Dendritic cell treated with granulocyte-macrophage colony-stimulating factor and Interleukin-4, amounts not matched to agents 40 ng/mL and 50 ng/mL, for 4 days (primary cell): ENCODE data around the gene MMP2.
A peak's percentile ranks its signal among the peaks of the same experiment; 100 is the strongest.

Source experiments
- H3K27ac Mint-ChIP-seq: one replicate; pipeline ENCODE4 v1.8.0; 2022; ENCODE audit warnings: mild to moderate bottlenecking, mixed read lengths
- H3K27me3 Mint-ChIP-seq: one replicate; pipeline ENCODE4 v1.8.0; 2022; ENCODE audit warnings: mild to moderate bottlenecking, mixed read lengths
- H3K36me3 Mint-ChIP-seq: one replicate; pipeline ENCODE4 v1.8.0; 2022; ENCODE audit warnings: low read depth, mixed read lengths
- H3K4me1 Mint-ChIP-seq: one replicate; pipeline ENCODE4 v1.8.0; 2022; ENCODE audit warnings: low read depth, mixed read lengths
- H3K4me3 Mint-ChIP-seq: one replicate; pipeline ENCODE4 v1.8.0; 2022; ENCODE audit warnings: mild to moderate bottlenecking, moderate library complexity, mixed read lengths
- H3K9me3 Mint-ChIP-seq: one replicate; pipeline ENCODE4 v1.8.0; 2022; ENCODE audit warnings: mixed read lengths
- intact Hi-C: fragments of 100-400 bp; cut with micrococcal nuclease; formaldehyde crosslinking; loops from one replicate; pipeline ENCODE4 v1.15.0; 2022

Gene MMP2

DNA sequence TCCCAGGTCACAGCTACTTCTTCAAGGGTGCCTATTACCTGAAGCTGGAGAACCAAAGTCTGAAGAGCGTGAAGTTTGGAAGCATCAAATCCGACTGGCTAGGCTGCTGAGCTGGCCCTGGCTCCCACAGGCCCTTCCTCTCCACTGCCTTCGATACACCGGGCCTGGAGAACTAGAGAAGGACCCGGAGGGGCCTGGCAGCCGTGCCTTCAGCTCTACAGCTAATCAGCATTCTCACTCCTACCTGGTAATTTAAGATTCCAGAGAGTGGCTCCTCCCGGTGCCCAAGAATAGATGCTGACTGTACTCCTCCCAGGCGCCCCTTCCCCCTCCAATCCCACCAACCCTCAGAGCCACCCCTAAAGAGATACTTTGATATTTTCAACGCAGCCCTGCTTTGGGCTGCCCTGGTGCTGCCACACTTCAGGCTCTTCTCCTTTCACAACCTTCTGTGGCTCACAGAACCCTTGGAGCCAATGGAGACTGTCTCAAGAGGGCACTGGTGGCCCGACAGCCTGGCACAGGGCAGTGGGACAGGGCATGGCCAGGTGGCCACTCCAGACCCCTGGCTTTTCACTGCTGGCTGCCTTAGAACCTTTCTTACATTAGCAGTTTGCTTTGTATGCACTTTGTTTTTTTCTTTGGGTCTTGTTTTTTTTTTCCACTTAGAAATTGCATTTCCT lies 26.5 kb downstream of the MMP2 start:
- Mint-ChIP-seq H3K36me3 (peaks cover 10% of the 10 kb centered on the region), H3K27ac (peak overlapping the region; percentile 26), H3K9me3 (no peaks in the 10 kb centered on the region), H3K4me3 (no peak overlapping the region), H3K4me1 (peaks cover 54% of the 10 kb centered on the region), H3K27me3 (no peaks in the 10 kb centered on the region)
- intact Hi-C loops: no loop called here

DNA sequence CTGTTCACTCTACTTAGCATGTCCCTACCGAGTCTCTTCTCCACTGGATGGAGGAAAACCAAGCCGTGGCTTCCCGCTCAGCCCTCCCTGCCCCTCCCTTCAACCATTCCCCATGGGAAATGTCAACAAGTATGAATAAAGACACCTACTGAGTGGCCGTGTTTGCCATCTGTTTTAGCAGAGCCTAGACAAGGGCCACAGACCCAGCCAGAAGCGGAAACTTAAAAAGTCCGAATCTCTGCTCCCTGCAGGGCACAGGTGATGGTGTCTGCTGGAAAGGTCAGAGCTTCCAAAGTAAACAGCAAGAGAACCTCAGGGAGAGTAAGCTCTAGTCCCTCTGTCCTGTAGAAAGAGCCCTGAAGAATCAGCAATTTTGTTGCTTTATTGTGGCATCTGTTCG lies 27.1 kb downstream of the MMP2 start:
- intact Hi-C loops: no loop called here
- Mint-ChIP-seq H3K27me3 (no peaks in the 10 kb centered on the region), H3K27ac (peak overlapping the region; percentile 26)

GRCh38 chr16:55506708-55507107 lies 27.7 kb downstream of the MMP2 start:
- Mint-ChIP-seq H3K36me3 (peaks cover 13% of the 10 kb centered on the region), H3K27me3 (no peaks in the 10 kb centered on the region), H3K4me3 (no peak overlapping the region), H3K27ac (peak overlapping the region; percentile 26), H3K9me3 (peaks cover 1% of the 10 kb centered on the region), H3K4me1 (peaks cover 47% of the 10 kb centered on the region)
- intact Hi-C loops: no loop called here

More for the DNA sequence above, 27.1 kb downstream of the MMP2 start:
- Mint-ChIP-seq H3K4me3 (no peak overlapping the region), H3K36me3 (peaks cover 10% of the 10 kb centered on the region), H3K4me1 (peaks cover 52% of the 10 kb centered on the region), H3K9me3 (no peaks in the 10 kb centered on the region)

DNA sequence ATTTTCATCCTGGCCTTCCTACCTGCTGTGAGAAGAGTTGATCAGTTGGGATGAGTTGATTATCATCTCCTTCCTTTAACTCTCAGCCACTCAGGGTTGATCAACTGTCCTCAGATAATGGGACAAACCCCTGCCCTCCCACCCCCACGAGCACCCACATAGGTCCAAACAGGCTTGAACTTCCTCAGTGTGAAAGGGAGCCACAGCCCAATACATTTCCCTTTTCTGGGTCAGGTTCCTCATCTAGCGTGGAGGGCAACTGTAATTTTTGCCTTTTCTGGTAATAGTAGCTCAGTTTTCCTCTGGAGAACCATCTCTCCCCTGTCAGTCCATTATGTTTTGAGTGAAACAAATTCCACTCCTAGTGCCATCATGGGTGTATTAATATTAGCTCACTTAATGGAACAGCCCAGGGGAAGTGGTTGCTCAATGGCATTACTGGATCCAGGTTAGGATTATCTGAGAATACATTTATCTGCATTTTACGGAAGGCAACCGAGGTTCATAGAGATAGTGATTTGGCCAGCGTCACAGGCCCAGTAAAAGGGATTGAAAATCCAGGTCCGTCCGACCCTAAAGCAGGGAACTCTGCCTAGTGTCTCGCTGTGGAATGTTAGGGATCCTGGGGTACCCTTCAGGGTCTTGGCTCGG lies 29.4 kb downstream of the MMP2 start:
- intact Hi-C loops: loop anchor here (2.0 kb wide), 1 partner anchor 26 kb away; no protein-coding TSS in a partner anchor
- no peaks in the 10 kb centered on the region for H3K27me3 Mint-ChIP-seq
- H3K27ac Mint-ChIP-seq: peak overlapping the region; percentile 91
- H3K9me3 Mint-ChIP-seq: peaks cover 18% of the 10 kb centered on the region
- H3K4me1 Mint-ChIP-seq: peaks cover 51% of the 10 kb centered on the region
- peaks cover 30% of the 10 kb centered on the region for H3K36me3 Mint-ChIP-seq
- peak overlapping the region; percentile 98 for H3K4me3 Mint-ChIP-seq

DNA sequence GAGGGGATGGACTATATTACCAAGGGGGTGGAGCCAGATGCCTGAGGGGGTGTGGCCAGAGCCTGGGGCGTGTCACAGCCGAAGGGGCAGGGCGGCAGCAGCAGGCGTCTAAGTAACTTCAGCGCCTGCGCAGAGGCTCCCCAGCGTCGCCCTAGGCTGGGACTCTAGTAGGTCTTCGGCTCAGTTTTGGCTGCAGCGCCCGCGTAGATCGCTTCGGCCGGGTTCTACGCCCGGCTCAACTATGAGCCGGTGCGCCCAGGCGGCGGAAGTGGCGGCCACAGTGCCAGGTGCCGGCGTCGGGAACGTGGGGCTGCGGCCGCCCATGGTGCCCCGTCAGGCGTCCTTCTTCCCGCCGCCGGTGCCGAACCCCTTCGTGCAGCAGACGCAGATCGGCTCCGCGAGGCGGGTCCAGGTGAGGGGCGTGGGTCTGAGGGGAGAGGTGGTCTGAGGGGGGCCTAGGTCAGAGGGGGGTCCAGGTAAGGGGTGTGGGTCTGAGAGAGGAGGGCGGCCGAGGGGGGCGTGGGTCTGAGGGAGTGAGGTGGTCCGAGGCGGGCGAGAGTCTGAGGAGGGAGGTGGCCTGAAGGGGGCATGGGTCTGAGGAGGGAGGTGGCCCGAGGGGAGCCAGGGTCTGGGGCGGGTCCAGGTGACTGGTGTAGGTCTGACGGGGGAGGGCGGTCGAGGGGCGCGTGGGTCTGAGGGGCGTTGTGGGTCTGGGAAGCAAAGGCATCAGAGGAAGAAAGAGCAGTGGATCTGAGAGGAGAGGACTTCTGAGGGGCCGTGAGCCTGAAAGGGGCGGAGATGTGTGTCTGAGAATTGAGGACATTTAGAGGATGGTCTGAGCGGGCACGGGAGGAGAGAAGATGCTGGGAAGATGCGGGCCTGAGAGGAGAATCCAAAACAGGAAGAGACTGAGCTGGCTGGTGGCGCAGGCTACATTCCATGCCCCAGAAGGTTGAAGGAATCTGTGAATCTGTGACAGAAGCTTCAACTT lies 30.2 kb downstream of the MMP2 start, which contains the start of gene LPCAT2:
TSS of gene LPCAT2 (plus strand) at position 132 of the 991 bp plus-strand sequence. CDS start at position 242, 110 bp downstream.
- H3K9me3 Mint-ChIP-seq: peaks cover 19% of the 10 kb centered on the region
- intact Hi-C loops: loop anchor here (2.0 kb wide), 1 partner anchor 26 kb away; no protein-coding TSS in a partner anchor
- H3K4me1 Mint-ChIP-seq: peaks cover 51% of the 10 kb centered on the region
- peaks cover 32% of the 10 kb centered on the region for H3K36me3 Mint-ChIP-seq
- no peaks in the 10 kb centered on the region for H3K27me3 Mint-ChIP-seq
- peak within 1 kb of the TSS; percentile 91 for H3K27ac Mint-ChIP-seq
- peak within 1 kb of the TSS; percentile 98 for H3K4me3 Mint-ChIP-seq

GRCh38 chr16:55510185-55510805 lies 31.3 kb downstream of the MMP2 start:
- Mint-ChIP-seq H3K27me3 (no peaks in the 10 kb centered on the region), H3K4me3 (peak overlapping the region; percentile 98), H3K9me3 (peaks cover 26% of the 10 kb centered on the region), H3K4me1 (peaks cover 51% of the 10 kb centered on the region), H3K36me3 (peaks cover 41% of the 10 kb centered on the region), H3K27ac (peak overlapping the region; percentile 91)
- intact Hi-C loops: no loop called here

- Mint-ChIP-seq H3K9me3 (peaks cover 45% of the 10 kb centered on the region), H3K27me3 (no peaks in the 10 kb centered on the region), H3K4me3 (no peak overlapping the region), H3K27ac (no peak overlapping the region), H3K36me3 (peaks cover 60% of the 10 kb centered on the region), H3K4me1 (peaks cover 28% of the 10 kb centered on the region)
- intact Hi-C loops: no loop called here
These were observed 33.9 kb downstream of the MMP2 start for GRCh38 chr16:55512941-55513340.

GRCh38 chr16:55513616-55514015 lies 34.6 kb downstream of the MMP2 start:
- no peak overlapping the region for H3K4me3 Mint-ChIP-seq
- intact Hi-C loops: no loop called here
- no peak overlapping the region for H3K27ac Mint-ChIP-seq
- no peaks in the 10 kb centered on the region for H3K27me3 Mint-ChIP-seq
- H3K4me1 Mint-ChIP-seq: peaks cover 25% of the 10 kb centered on the region
- peaks cover 65% of the 10 kb centered on the region for H3K36me3 Mint-ChIP-seq
- H3K9me3 Mint-ChIP-seq: peaks cover 52% of the 10 kb centered on the region

DNA sequence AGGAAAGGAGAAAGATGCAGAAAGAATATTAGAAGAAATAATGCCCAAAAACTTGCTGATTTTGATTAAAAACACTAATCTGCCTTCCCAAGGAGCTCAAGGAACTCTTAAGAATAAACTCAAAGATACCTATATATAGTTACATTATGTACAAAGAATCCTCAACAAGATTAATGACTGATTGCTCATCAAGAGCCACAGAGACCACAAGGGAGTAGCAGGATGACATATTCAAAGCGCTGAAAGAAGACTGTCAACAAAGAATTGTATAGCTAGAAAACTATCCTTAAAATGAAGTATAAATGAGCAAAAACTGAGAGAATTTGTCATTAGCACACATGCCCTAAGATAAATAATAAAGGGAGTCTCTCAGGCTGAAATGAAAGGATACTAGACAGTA lies 36.1 kb downstream of the MMP2 start:
- no peaks in the 10 kb centered on the region for H3K27me3 Mint-ChIP-seq
- H3K9me3 Mint-ChIP-seq: peaks cover 66% of the 10 kb centered on the region
- intact Hi-C loops: no loop called here
- no peak overlapping the region for H3K4me3 Mint-ChIP-seq
- H3K27ac Mint-ChIP-seq: no peak overlapping the region
- peaks cover 11% of the 10 kb centered on the region for H3K4me1 Mint-ChIP-seq
- H3K36me3 Mint-ChIP-seq: peaks cover 70% of the 10 kb centered on the region

- no peak overlapping the region for H3K4me3 Mint-ChIP-seq
- H3K27ac Mint-ChIP-seq: no peak overlapping the region
- no peaks in the 10 kb centered on the region for H3K27me3 Mint-ChIP-seq
- peaks cover 39% of the 10 kb centered on the region for H3K9me3 Mint-ChIP-seq
- H3K36me3 Mint-ChIP-seq: peaks cover 44% of the 10 kb centered on the region
- H3K4me1 Mint-ChIP-seq: no peaks in the 10 kb centered on the region
- intact Hi-C loops: no loop called here
These were observed 42.8 kb downstream of the MMP2 start for GRCh38 chr16:55521792-55522191.

DNA sequence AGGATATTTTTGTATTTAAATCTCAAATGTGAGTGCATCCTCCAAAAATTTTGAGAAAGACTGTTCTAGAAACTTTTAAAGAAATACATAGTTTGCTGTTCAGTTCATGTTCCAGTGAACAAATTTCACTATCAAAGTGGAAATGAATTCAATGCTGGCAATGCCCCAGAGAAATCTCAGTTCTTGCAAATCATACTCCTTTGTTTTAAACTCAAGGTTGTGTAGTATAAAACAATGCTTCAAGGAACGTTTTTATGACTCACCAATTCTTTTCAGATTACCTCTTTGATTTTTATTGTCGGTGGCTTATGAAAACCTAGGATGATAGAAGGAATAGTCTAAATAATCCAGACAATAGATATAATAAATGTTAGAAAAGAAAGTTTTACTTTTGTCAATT lies 47.4 kb downstream of the MMP2 start:
- no peak overlapping the region for H3K27ac Mint-ChIP-seq
- intact Hi-C loops: no loop called here
- H3K36me3 Mint-ChIP-seq: peaks cover 46% of the 10 kb centered on the region
- no peak overlapping the region for H3K4me3 Mint-ChIP-seq
- H3K4me1 Mint-ChIP-seq: no peaks in the 10 kb centered on the region
- no peaks in the 10 kb centered on the region for H3K27me3 Mint-ChIP-seq
- H3K9me3 Mint-ChIP-seq: peaks cover 9% of the 10 kb centered on the region

- Mint-ChIP-seq H3K9me3 (no peaks in the 10 kb centered on the region), H3K27me3 (no peaks in the 10 kb centered on the region), H3K4me3 (no peak overlapping the region), H3K4me1 (no peaks in the 10 kb centered on the region), H3K36me3 (peaks cover 45% of the 10 kb centered on the region), H3K27ac (no peak overlapping the region)
- intact Hi-C loops: no loop called here
These were observed 48.9 kb downstream of the MMP2 start for GRCh38 chr16:55527885-55528284.

- no peaks in the 10 kb centered on the region for H3K27me3 Mint-ChIP-seq
- H3K36me3 Mint-ChIP-seq: peaks cover 45% of the 10 kb centered on the region
- no peaks in the 10 kb centered on the region for H3K4me1 Mint-ChIP-seq
- H3K27ac Mint-ChIP-seq: no peak overlapping the region
- intact Hi-C loops: no loop called here
- H3K9me3 Mint-ChIP-seq: no peaks in the 10 kb centered on the region
- H3K4me3 Mint-ChIP-seq: no peak overlapping the region
These were observed 50.0 kb downstream of the MMP2 start for GRCh38 chr16:55529018-55529417.
